Measurements from ENCODE around the gene NEK10. TPM values are rescaled to one million over a fixed set of nuclear protein-coding genes. Genes with fewer than 3 reads are reported as not detected.

Gene NEK10
- total RNA-seq, 1 donor from 2014 or later, result 15.1 TPM

GRCh38 chr3:27160779-27161287, 208.3 kb downstream of the NEK10 start:
- no peak overlapping the region for H3K4me3 ChIP-seq (ENCODE audit: low read length in 3 of 3)
- no peaks in the 10 kb centered on the region for H3K9me3 ChIP-seq (ENCODE audit: control insufficient read depth in 3 of 3, low read length in 3 of 3)
- no peak overlapping the region for H3K9ac ChIP-seq (ENCODE audit: low read depth in 1 of 3, low read length in 3 of 3)
- H3K27ac ChIP-seq (ENCODE audit: low read depth, low read length), result no peak overlapping the region
- H3K4me1 ChIP-seq (ENCODE audit: control insufficient read depth in 3 of 3, insufficient read depth in 3 of 3, low read length in 3 of 3), result no peaks in the 10 kb centered on the region
- H3K27me3 ChIP-seq (ENCODE audit: control insufficient read depth in 3 of 3, insufficient read depth in 3 of 3, low read length in 3 of 3), result no peaks in the 10 kb centered on the region
- H3K36me3 ChIP-seq (ENCODE audit: control insufficient read depth in 3 of 3, insufficient read depth in 3 of 3, low read length in 3 of 3), result no peaks in the 10 kb centered on the region

GRCh38 chr3:27160146-27160545, 209.0 kb downstream of the NEK10 start:
- no peaks in the 10 kb centered on the region for H3K4me1 ChIP-seq (ENCODE audit: control insufficient read depth in 3 of 3, insufficient read depth in 3 of 3, low read length in 3 of 3)
- H3K4me3 ChIP-seq (ENCODE audit: low read length in 3 of 3), result no peak overlapping the region
- H3K9ac ChIP-seq (ENCODE audit: low read depth in 1 of 3, low read length in 3 of 3), result no peak overlapping the region
- H3K27ac ChIP-seq (ENCODE audit: low read depth, low read length), result no peak overlapping the region
- no peaks in the 10 kb centered on the region for H3K27me3 ChIP-seq (ENCODE audit: control insufficient read depth in 3 of 3, insufficient read depth in 3 of 3, low read length in 3 of 3)
- no peaks in the 10 kb centered on the region for H3K9me3 ChIP-seq (ENCODE audit: control insufficient read depth in 3 of 3, low read length in 3 of 3)
- H3K36me3 ChIP-seq (ENCODE audit: control insufficient read depth in 3 of 3, insufficient read depth in 3 of 3, low read length in 3 of 3), result no peaks in the 10 kb centered on the region

GRCh38 chr3:27147215-27147614, 222.0 kb downstream of the NEK10 start:
- H3K27ac ChIP-seq (ENCODE audit: low read depth, low read length), result no peak overlapping the region

DNA sequence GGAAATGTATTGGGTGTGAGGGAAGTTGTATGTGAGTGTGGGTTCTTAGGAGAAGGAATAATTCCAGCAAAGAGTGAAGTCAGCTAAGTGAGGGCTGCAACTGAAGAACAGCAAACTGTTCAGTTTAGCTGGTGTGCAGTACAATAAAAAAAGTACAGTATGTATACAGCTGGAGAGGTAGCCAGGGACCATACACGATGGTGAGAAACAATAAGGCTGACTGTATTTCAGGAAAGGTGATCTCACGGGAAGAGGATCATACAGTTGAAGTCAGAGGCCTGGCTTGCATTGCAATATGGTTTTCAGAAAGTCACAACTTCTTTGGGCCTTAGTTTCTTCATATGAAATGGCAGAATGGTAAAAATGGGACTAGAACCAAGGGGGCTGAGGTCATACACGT, 222.4 kb downstream of the NEK10 start:
- H3K9me3 ChIP-seq (ENCODE audit: control insufficient read depth in 3 of 3, low read length in 3 of 3), result no peaks in the 10 kb centered on the region
- H3K27ac ChIP-seq (ENCODE audit: low read depth, low read length), result no peak overlapping the region
- no peaks in the 10 kb centered on the region for H3K4me1 ChIP-seq (ENCODE audit: control insufficient read depth in 3 of 3, insufficient read depth in 3 of 3, low read length in 3 of 3)
- no peak overlapping the region for H3K4me3 ChIP-seq (ENCODE audit: low read length in 3 of 3)
- no peaks in the 10 kb centered on the region for H3K27me3 ChIP-seq (ENCODE audit: control insufficient read depth in 3 of 3, insufficient read depth in 3 of 3, low read length in 3 of 3)
- H3K36me3 ChIP-seq (ENCODE audit: control insufficient read depth in 3 of 3, insufficient read depth in 3 of 3, low read length in 3 of 3), result no peaks in the 10 kb centered on the region
- no peak overlapping the region for H3K9ac ChIP-seq (ENCODE audit: low read depth in 1 of 3, low read length in 3 of 3)

More at GRCh38 chr3:27147215-27147614, 222.0 kb downstream of the NEK10 start:
- H3K27me3 ChIP-seq (ENCODE audit: control insufficient read depth in 3 of 3, insufficient read depth in 3 of 3, low read length in 3 of 3), result no peaks in the 10 kb centered on the region
- no peak overlapping the region for H3K9ac ChIP-seq (ENCODE audit: low read depth in 1 of 3, low read length in 3 of 3)
- H3K36me3 ChIP-seq (ENCODE audit: control insufficient read depth in 3 of 3, insufficient read depth in 3 of 3, low read length in 3 of 3), result no peaks in the 10 kb centered on the region
- no peaks in the 10 kb centered on the region for H3K4me1 ChIP-seq (ENCODE audit: control insufficient read depth in 3 of 3, insufficient read depth in 3 of 3, low read length in 3 of 3)
- H3K4me3 ChIP-seq (ENCODE audit: low read length in 3 of 3), result no peak overlapping the region
- no peaks in the 10 kb centered on the region for H3K9me3 ChIP-seq (ENCODE audit: control insufficient read depth in 3 of 3, low read length in 3 of 3)

GRCh38 chr3:27145719-27146118, 223.5 kb downstream of the NEK10 start:
- no peaks in the 10 kb centered on the region for H3K9me3 ChIP-seq (ENCODE audit: control insufficient read depth in 3 of 3, low read length in 3 of 3)
- H3K36me3 ChIP-seq (ENCODE audit: control insufficient read depth in 3 of 3, insufficient read depth in 3 of 3, low read length in 3 of 3), result no peaks in the 10 kb centered on the region
- H3K4me1 ChIP-seq (ENCODE audit: control insufficient read depth in 3 of 3, insufficient read depth in 3 of 3, low read length in 3 of 3), result no peaks in the 10 kb centered on the region
- no peak overlapping the region for H3K9ac ChIP-seq (ENCODE audit: low read depth in 1 of 3, low read length in 3 of 3)
- no peaks in the 10 kb centered on the region for H3K27me3 ChIP-seq (ENCODE audit: control insufficient read depth in 3 of 3, insufficient read depth in 3 of 3, low read length in 3 of 3)
- no peak overlapping the region for H3K27ac ChIP-seq (ENCODE audit: low read depth, low read length)
- no peak overlapping the region for H3K4me3 ChIP-seq (ENCODE audit: low read length in 3 of 3)

- no peak overlapping the region for H3K27ac ChIP-seq (ENCODE audit: low read depth, low read length)
- H3K9ac ChIP-seq (ENCODE audit: low read depth in 1 of 3, low read length in 3 of 3), result no peak overlapping the region
- H3K4me3 ChIP-seq (ENCODE audit: low read length in 3 of 3), result no peak overlapping the region
- H3K9me3 ChIP-seq (ENCODE audit: control insufficient read depth in 3 of 3, low read length in 3 of 3), result no peaks in the 10 kb centered on the region
- H3K4me1 ChIP-seq (ENCODE audit: control insufficient read depth in 3 of 3, insufficient read depth in 3 of 3, low read length in 3 of 3), result peaks cover 2 to 14% (median 14%) of the 10 kb centered on the region in 3 donors
- no peaks in the 10 kb centered on the region for H3K36me3 ChIP-seq (ENCODE audit: control insufficient read depth in 3 of 3, insufficient read depth in 3 of 3, low read length in 3 of 3)
- no peaks in the 10 kb centered on the region for H3K27me3 ChIP-seq (ENCODE audit: control insufficient read depth in 3 of 3, insufficient read depth in 3 of 3, low read length in 3 of 3)
These were observed 227.5 kb downstream of the NEK10 start for GRCh38 chr3:27141668-27142067.

GRCh38 chr3:27138562-27138961, 230.6 kb downstream of the NEK10 start:
- no peaks in the 10 kb centered on the region for H3K27me3 ChIP-seq (ENCODE audit: control insufficient read depth in 3 of 3, insufficient read depth in 3 of 3, low read length in 3 of 3)
- no peaks in the 10 kb centered on the region for H3K36me3 ChIP-seq (ENCODE audit: control insufficient read depth in 3 of 3, insufficient read depth in 3 of 3, low read length in 3 of 3)
- no peak overlapping the region for H3K4me3 ChIP-seq (ENCODE audit: low read length in 3 of 3)
- H3K4me1 ChIP-seq (ENCODE audit: control insufficient read depth in 3 of 3, insufficient read depth in 3 of 3, low read length in 3 of 3), result peaks cover 2 to 14% (median 14%) of the 10 kb centered on the region in 3 donors
- H3K9me3 ChIP-seq (ENCODE audit: control insufficient read depth in 3 of 3, low read length in 3 of 3), result no peaks in the 10 kb centered on the region
- no peak overlapping the region for H3K27ac ChIP-seq (ENCODE audit: low read depth, low read length)
- no peak overlapping the region for H3K9ac ChIP-seq (ENCODE audit: low read depth in 1 of 3, low read length in 3 of 3)

GRCh38 chr3:27138005-27138404, 231.2 kb downstream of the NEK10 start:
- Histone ChIP-seq H3K27ac (ENCODE audit: low read depth, low read length) (no peak overlapping the region), H3K4me1 (ENCODE audit: control insufficient read depth in 3 of 3, insufficient read depth in 3 of 3, low read length in 3 of 3) (peaks cover 2 to 14% (median 14%) of the 10 kb centered on the region in 3 donors), H3K36me3 (ENCODE audit: control insufficient read depth in 3 of 3, insufficient read depth in 3 of 3, low read length in 3 of 3) (no peaks in the 10 kb centered on the region), H3K4me3 (ENCODE audit: low read length in 3 of 3) (no peak overlapping the region), H3K9ac (ENCODE audit: low read depth in 1 of 3, low read length in 3 of 3) (no peak overlapping the region), H3K27me3 (ENCODE audit: control insufficient read depth in 3 of 3, insufficient read depth in 3 of 3, low read length in 3 of 3) (no peaks in the 10 kb centered on the region), H3K9me3 (ENCODE audit: control insufficient read depth in 3 of 3, low read length in 3 of 3) (no peaks in the 10 kb centered on the region)

DNA sequence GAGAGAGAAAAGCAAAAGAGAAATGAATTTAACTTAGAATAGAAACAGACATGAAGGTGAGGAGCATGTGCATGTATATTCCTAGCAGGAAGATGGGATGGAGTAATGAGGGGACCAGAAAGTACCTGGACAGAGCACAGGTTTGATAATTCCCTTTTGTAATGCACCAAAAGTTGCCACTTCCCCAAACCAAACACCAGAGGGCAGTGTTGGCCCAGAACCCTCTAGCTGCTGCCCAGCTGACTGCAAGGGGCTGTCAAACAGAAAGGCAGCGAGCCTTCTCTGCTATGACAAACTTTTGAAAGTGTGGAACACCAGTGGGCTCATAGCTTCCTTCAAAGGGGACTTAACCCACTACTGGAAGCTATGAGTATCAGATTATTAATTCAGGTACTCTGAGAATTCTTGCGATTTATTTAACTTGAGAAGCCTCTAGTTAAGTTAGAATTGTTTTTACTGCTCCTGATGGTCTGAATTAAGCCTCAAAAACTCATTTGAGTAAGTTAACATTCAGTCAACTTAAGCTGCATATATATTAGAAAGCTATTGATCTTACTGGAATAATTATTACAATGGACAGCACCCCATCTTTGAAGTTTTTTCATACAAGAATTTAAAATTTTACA, 234.9 kb downstream of the NEK10 start:
- no peak overlapping the region for H3K9ac ChIP-seq (ENCODE audit: low read depth in 1 of 3, low read length in 3 of 3)
- no peak overlapping the region for H3K27ac ChIP-seq (ENCODE audit: low read depth, low read length)
- H3K27me3 ChIP-seq (ENCODE audit: control insufficient read depth in 3 of 3, insufficient read depth in 3 of 3, low read length in 3 of 3), result no peaks in the 10 kb centered on the region
- H3K9me3 ChIP-seq (ENCODE audit: control insufficient read depth in 3 of 3, low read length in 3 of 3), result no peaks in the 10 kb centered on the region
- H3K4me3 ChIP-seq (ENCODE audit: low read length in 3 of 3), result no peak overlapping the region
- H3K4me1 ChIP-seq (ENCODE audit: control insufficient read depth in 3 of 3, insufficient read depth in 3 of 3, low read length in 3 of 3), result peaks cover under 1 to 8% (median 6%) of the 10 kb centered on the region in 3 donors
- H3K36me3 ChIP-seq (ENCODE audit: control insufficient read depth in 3 of 3, insufficient read depth in 3 of 3, low read length in 3 of 3), result peaks cover 0 to 3% (median 0%) of the 10 kb centered on the region in 3 donors

GRCh38 chr3:27133060-27133459, 236.1 kb downstream of the NEK10 start:
- Histone ChIP-seq H3K9ac (ENCODE audit: low read depth in 1 of 3, low read length in 3 of 3) (no peak overlapping the region), H3K36me3 (ENCODE audit: control insufficient read depth in 3 of 3, insufficient read depth in 3 of 3, low read length in 3 of 3) (peaks cover 0 to 3% (median 0%) of the 10 kb centered on the region in 3 donors), H3K4me3 (ENCODE audit: low read length in 3 of 3) (no peak overlapping the region), H3K27ac (ENCODE audit: low read depth, low read length) (no peak overlapping the region), H3K27me3 (ENCODE audit: control insufficient read depth in 3 of 3, insufficient read depth in 3 of 3, low read length in 3 of 3) (no peaks in the 10 kb centered on the region), H3K4me1 (ENCODE audit: control insufficient read depth in 3 of 3, insufficient read depth in 3 of 3, low read length in 3 of 3) (peaks cover 0 to 2% (median 0%) of the 10 kb centered on the region in 3 donors), H3K9me3 (ENCODE audit: control insufficient read depth in 3 of 3, low read length in 3 of 3) (no peaks in the 10 kb centered on the region)
